Stomach (tissue), 4 donors: ENCODE data around the gene C1QTNF9B.

Source experiments
- EP300 ChIP-seq: sonication (generic); formaldehyde crosslinking; IDR thresholded peaks from one replicate; pipeline ENCODE4 v1.6.1; 2017; ENCODE audit warnings: antibody characterized with exemption
- TF ChIP-seq, protein P1 (sequence below), 7 experiments: fragments of 450-650 bp in 4 of 7; fragments of 200-600 bp in 3 of 7; sonication (generic) in 3 of 7; IDR thresholded peaks; one replicate each; pipeline ENCODE4 v1.5.1; 2016 to 2019; ENCODE audit warnings: antibody characterized with exemption in 7 of 7, control low read depth in 2 of 7, mild to moderate bottlenecking in 1 of 7

DNA sequence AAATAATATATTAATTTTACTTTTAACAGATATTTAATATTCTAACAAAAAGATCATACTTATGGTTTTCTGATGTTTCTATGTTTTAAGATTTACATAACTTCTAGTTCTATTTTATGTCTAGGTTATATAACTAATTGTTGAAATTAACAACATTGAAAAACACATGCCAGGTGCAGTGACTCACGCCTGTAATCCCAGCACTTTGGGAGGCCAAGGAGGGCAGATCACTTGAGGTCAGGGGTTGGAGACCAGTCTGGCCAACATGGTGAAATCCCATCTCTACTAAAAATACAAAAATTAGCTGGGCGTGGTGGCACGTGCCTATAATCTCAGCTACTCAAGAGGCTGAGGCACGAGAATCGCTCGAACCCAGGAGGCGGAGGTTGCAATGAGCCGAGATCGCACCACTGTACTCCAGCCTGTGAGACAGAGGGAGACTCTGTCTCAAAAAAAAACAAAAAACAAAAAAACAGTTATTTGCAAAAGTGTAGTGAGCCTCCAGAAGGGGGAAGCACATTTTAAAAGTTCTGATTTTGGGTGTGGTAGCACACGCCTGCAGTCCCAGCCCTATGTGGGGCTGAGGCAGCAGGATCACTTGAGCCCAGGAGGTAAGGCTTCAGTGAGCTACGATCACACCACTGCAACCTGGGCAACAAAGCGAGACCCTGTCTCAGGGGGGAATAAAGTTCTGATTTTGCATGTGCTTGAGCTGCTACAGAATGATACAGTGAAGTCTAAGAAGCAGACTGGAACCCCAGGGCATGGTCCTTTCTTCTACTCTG, 26.8 kb downstream of the C1QTNF9B start:
- no peak for TF ChIP-seq EP300
- TF ChIP-seq, protein P1, sequence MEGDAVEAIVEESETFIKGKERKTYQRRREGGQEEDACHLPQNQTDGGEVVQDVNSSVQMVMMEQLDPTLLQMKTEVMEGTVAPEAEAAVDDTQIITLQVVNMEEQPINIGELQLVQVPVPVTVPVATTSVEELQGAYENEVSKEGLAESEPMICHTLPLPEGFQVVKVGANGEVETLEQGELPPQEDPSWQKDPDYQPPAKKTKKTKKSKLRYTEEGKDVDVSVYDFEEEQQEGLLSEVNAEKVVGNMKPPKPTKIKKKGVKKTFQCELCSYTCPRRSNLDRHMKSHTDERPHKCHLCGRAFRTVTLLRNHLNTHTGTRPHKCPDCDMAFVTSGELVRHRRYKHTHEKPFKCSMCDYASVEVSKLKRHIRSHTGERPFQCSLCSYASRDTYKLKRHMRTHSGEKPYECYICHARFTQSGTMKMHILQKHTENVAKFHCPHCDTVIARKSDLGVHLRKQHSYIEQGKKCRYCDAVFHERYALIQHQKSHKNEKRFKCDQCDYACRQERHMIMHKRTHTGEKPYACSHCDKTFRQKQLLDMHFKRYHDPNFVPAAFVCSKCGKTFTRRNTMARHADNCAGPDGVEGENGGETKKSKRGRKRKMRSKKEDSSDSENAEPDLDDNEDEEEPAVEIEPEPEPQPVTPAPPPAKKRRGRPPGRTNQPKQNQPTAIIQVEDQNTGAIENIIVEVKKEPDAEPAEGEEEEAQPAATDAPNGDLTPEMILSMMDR (IDR thresholded peaks at IDR 0.05), result no peak
